ENCODE results near the gene KAT2A.

- TF ChIP-seq GATA3 (IDR thresholded peaks at IDR 0.05; ENCODE audit: low read depth, low read length) (no peak), GATA2 (IDR thresholded peaks at IDR 0.05; ENCODE audit: low read depth, low read length) (no peak)
Observed at GRCh38 chr17:42081516-42082129, 39.5 kb downstream of the KAT2A start.
